HCT116 (cell line): Measurements from ENCODE around the gene LCOR. TPM values are rescaled to one million over a fixed set of nuclear protein-coding genes. Genes with fewer than 3 reads are reported as not detected.

ENCODE experiments used
- ATAC-seq: fragments of 200-7000 bp; cut with Tn5 transposase; 2 replicates; pipeline ENCODE4 v1.9.1; 2020; ENCODE audit warnings: mild to moderate bottlenecking, moderate library complexity
- BruUV-seq: library from RNA; stranded (reverse); fragments of 400-500 nt; replicated peaks from 2 replicates; lab custom pipeline; 2021; lab: Mats Ljungman, UMichigan
- CTCF ChIA-PET: fragments of 300-600 bp; sonication (Branson Sonifier 250); formaldehyde crosslinking; loops from one replicate; lab custom pipeline; 2021; ENCODE audit warnings: antibody characterized with exemption; lab: Charles Lee
- POLR2A ChIA-PET: fragments of 300-600, 350-600 bp; sonication (Branson Sonifier 250); formaldehyde crosslinking; loops from one replicate; lab custom pipeline; 2021; ENCODE audit warnings: antibody characterized with exemption; lab: Charles Lee
- RAD21 ChIA-PET, 2 experiments: fragments of 300-600 bp; sonication (Branson Sonifier 250); formaldehyde crosslinking; loops; one replicate each; lab custom pipeline; 2023; ENCODE audit warnings: low total read pairs in 2 of 2; ENCODE audit not compliant: uncharacterized antibody in 2 of 2, unreplicated experiment in 2 of 2, low non-redundant PET in 1 of 2; lab: Charles Lee
- DNase-seq: peaks from one replicate; pipeline ENCODE4 v3.0.0-alpha.2; 2010; ENCODE audit warnings: low read depth, low spot score
- H2AFZ ChIP-seq: fragments of 200-600 bp; shearing (Covaris generic), sonication (generic); 2 replicates; pipeline ENCODE4 v1.6.1; 2017; ENCODE audit warnings: low read depth, mixed run types, mixed read lengths, antibody characterized with exemption, low read length; ENCODE audit not compliant: poor library complexity, severe bottlenecking
- H3K27ac ChIP-seq: 2 replicates; pipeline ENCODE4 v1.5.1; 2012; ENCODE audit warnings: low read depth, low read length
- H3K27me3 ChIP-seq: fragments of 200-600 bp; sonication (generic); 2 replicates; pipeline ENCODE4 v1.6.1; 2016; ENCODE audit warnings: mixed run types, low read length, mixed read lengths; ENCODE audit not compliant: insufficient read depth
- H3K36me3 ChIP-seq, 2 experiments: fragments of 200-500 bp in 1 of 2; fragments of 200-600 bp in 1 of 2; sonication (Bioruptor generic) in 1 of 2; sonication (generic) in 1 of 2; 2 replicates each; pipeline versions ENCODE4 v1.5.1 to v1.6.1; 2014 to 2016; ENCODE audit warnings: low read length in 2 of 2, inconsistent platforms in 1 of 2, mixed read lengths in 1 of 2, mixed run types in 1 of 2; ENCODE audit not compliant: insufficient read depth in 2 of 2, control insufficient read depth in 1 of 2
- H3K4me1 ChIP-seq, 2 experiments: fragments of 200-600 bp in 1 of 2; sonication (generic) in 1 of 2; 2 replicates each; pipeline versions ENCODE4 v1.5.1 to v1.6.1; 2012 to 2017; ENCODE audit warnings: low read length in 2 of 2, inconsistent platforms in 1 of 2, mild to moderate bottlenecking in 1 of 2, mixed read lengths in 1 of 2, mixed run types in 1 of 2, moderate library complexity in 1 of 2; ENCODE audit not compliant: insufficient read depth in 2 of 2, control insufficient read depth in 1 of 2
- H3K4me2 ChIP-seq: fragments of 200-600 bp; sonication (generic); 2 replicates; pipeline ENCODE4 v1.6.1; 2017; ENCODE audit warnings: mixed run types, low read length, mixed read lengths
- H3K4me3 ChIP-seq, 2 experiments: fragments of 200-600 bp in 1 of 2; sonication (generic) in 1 of 2; replicated peaks in 1 of 2; 2 replicates each; pipeline ENCODE4 v1.5.1; 2011 to 2016; ENCODE audit warnings: low read length in 2 of 2, control low read depth in 1 of 2, low read depth in 1 of 2, mild to moderate bottlenecking in 1 of 2, mixed read lengths in 1 of 2, mixed run types in 1 of 2
- H3K79me2 ChIP-seq: fragments of 200-600 bp; sonication (generic); 2 replicates; pipeline ENCODE4 v1.6.1; 2017; ENCODE audit warnings: mild to moderate bottlenecking, mixed run types, low read length, moderate library complexity, mixed read lengths; ENCODE audit not compliant: insufficient read depth
- H3K9ac ChIP-seq: fragments of 200-600 bp; sonication (generic); 2 replicates; pipeline ENCODE4 v1.6.1; 2016; ENCODE audit warnings: low read length, mixed read lengths
- H3K9me2 ChIP-seq: fragments of 200-600 bp; sonication (generic), shearing (Covaris generic); 2 replicates; pipeline ENCODE4 v1.6.1; 2017; ENCODE audit warnings: mixed run types, mild to moderate bottlenecking, moderate library complexity; ENCODE audit not compliant: insufficient read depth
- H3K9me3 ChIP-seq, 2 experiments: fragments of 200-500 bp in 1 of 2; fragments of 200-600 bp in 1 of 2; sonication (Bioruptor generic) in 1 of 2; sonication (generic) in 1 of 2; 2 replicates each; pipeline ENCODE4 v1.6.1; 2014 to 2017; ENCODE audit warnings: low read length in 2 of 2, mixed read lengths in 2 of 2, inconsistent platforms in 1 of 2, low read depth in 1 of 2, mild to moderate bottlenecking in 1 of 2, mixed run types in 1 of 2, moderate library complexity in 1 of 2; ENCODE audit not compliant: control insufficient read depth in 1 of 2, insufficient read depth in 1 of 2
- H4K20me1 ChIP-seq: fragments of 200-600 bp; sonication (generic), shearing (Covaris generic); 2 replicates; pipeline ENCODE4 v1.6.1; 2017; ENCODE audit warnings: mixed run types, mild to moderate bottlenecking, moderate library complexity; ENCODE audit not compliant: insufficient read depth
- CEBPB ChIP-seq: IDR thresholded peaks from 2 replicates; pipeline ENCODE4 v1.6.1; 2012; ENCODE audit warnings: low read depth
- ELF1 ChIP-seq: IDR thresholded peaks from 2 replicates; pipeline ENCODE4 v1.6.1; 2012; ENCODE audit warnings: low read depth, borderline replicate concordance
- EZH2 ChIP-seq: fragments of 200-600 bp; sonication (generic); IDR thresholded peaks from 2 replicates; pipeline ENCODE4 v1.6.1; 2017; ENCODE audit warnings: antibody characterized with exemption, mixed run types
- EZH2phosphoT487 ChIP-seq: fragments of 200-600 bp; IDR thresholded peaks from 2 replicates; pipeline ENCODE4 v1.6.1; 2018; ENCODE audit warnings: antibody characterized with exemption, borderline replicate concordance
- FOSL1 ChIP-seq: IDR thresholded peaks from 2 replicates; pipeline ENCODE4 v1.6.1; 2012; ENCODE audit warnings: low read depth
- POLR2A ChIP-seq: IDR thresholded peaks from 2 replicates; pipeline ENCODE4 v1.7.0; 2011; ENCODE audit warnings: borderline replicate concordance; ENCODE audit not compliant: insufficient read depth, insufficient read length; ENCODE audit errors: extremely low read depth
- RAD21 ChIP-seq: IDR thresholded peaks from 2 replicates; pipeline ENCODE4 v1.6.1; 2012; ENCODE audit warnings: low read depth, mild to moderate bottlenecking
- TCF7L2 ChIP-seq: IDR thresholded peaks from 2 replicates; pipeline ENCODE4 v1.7.0; 2011; ENCODE audit warnings: borderline replicate concordance, inconsistent platforms; ENCODE audit not compliant: insufficient read depth, insufficient read length; ENCODE audit errors: extremely low read depth
- ZFX ChIP-seq: fragments of 450-650 bp; IDR thresholded peaks from 2 replicates; pipeline ENCODE4 v1.6.1; 2017
- intact Hi-C: fragments of 100-400 bp; cut with micrococcal nuclease; formaldehyde crosslinking; loops from 2 replicates; pipeline ENCODE4 v1.10.0; 2022
- total RNA-seq: library from RNA; stranded (reverse); gene quantifications from one replicate; pipeline ENCODE4 v1.2.1, GENCODE V29; 2021; ENCODE audit not compliant: unreplicated experiment
- TF ChIP-seq, protein P1 (sequence below), 3 experiments: fragments of 200-600 bp in 1 of 3; sonication (generic) in 1 of 3; IDR thresholded peaks in 2 of 3; conservative IDR thresholded peaks in 1 of 3; 2 replicates each; pipeline ENCODE4 v1.5.1; 2012 to 2017; ENCODE audit warnings: low read depth in 2 of 3, low read length in 2 of 3, antibody characterized with exemption in 1 of 3, borderline replicate concordance in 1 of 3, control low read depth in 1 of 3, mild to moderate bottlenecking in 1 of 3, mixed read lengths in 1 of 3, mixed run types in 1 of 3, moderate library complexity in 1 of 3; ENCODE audit not compliant: insufficient read depth in 1 of 3
- TF ChIP-seq, protein P2 (sequence below): IDR thresholded peaks from 2 replicates; pipeline ENCODE4 v1.6.1; 2012
- TF ChIP-seq, protein P3 (sequence below): IDR thresholded peaks from 2 replicates; pipeline ENCODE4 v1.6.1; 2012; ENCODE audit warnings: low read depth

LCOR gene
- total RNA-seq, 1 experiment from 2014 or later, result 59.9 TPM

DNA sequence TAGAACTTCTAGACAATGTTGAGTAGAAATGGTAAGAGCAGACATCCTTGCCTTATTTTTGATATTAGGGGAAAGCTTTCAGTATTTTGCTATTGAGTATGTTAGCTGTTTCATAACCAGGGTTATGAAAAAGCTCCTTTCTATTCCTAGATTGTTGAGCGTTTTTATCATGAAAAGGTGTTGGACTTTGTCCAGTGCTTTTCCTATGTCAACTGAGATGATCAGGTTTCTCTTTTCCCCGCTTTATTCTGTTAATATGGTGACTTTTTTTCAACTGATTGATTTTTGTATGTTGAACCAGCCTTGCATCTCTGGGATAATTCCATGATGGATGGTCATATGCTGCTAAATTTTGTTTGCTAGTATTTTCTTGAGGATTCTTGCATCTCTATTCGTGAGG lies 58.5 kb downstream of the LCOR start:
- TF ChIP-seq, protein P1, sequence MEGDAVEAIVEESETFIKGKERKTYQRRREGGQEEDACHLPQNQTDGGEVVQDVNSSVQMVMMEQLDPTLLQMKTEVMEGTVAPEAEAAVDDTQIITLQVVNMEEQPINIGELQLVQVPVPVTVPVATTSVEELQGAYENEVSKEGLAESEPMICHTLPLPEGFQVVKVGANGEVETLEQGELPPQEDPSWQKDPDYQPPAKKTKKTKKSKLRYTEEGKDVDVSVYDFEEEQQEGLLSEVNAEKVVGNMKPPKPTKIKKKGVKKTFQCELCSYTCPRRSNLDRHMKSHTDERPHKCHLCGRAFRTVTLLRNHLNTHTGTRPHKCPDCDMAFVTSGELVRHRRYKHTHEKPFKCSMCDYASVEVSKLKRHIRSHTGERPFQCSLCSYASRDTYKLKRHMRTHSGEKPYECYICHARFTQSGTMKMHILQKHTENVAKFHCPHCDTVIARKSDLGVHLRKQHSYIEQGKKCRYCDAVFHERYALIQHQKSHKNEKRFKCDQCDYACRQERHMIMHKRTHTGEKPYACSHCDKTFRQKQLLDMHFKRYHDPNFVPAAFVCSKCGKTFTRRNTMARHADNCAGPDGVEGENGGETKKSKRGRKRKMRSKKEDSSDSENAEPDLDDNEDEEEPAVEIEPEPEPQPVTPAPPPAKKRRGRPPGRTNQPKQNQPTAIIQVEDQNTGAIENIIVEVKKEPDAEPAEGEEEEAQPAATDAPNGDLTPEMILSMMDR (IDR thresholded peaks at IDR 0.05 in 2 of 3, conservative IDR thresholded peaks at IDR 0.05 in 1 of 3; ENCODE audit: borderline replicate concordance in 1 of 3, insufficient read depth in 1 of 3, low read depth in 2 of 3, low read length in 2 of 3), result no peak
- POLR2A ChIA-PET, result no interaction called here
- CTCF ChIA-PET, result no interaction called here
- H4K20me1 ChIP-seq, result no peaks in the 10 kb centered on the region
- no peaks in the 10 kb centered on the region for H3K9me2 ChIP-seq
- DNase-seq, result no peak
- peaks cover 0 to 2% of the 10 kb centered on the region in 2 experiments; a peak in 1 of 4 replicates for H3K4me1 ChIP-seq
- ATAC-seq, result no peak
- H3K36me3 ChIP-seq, result no peaks in the 10 kb centered on the region; a peak in 1 of 4 replicates
- H3K4me3 ChIP-seq, result no peak overlapping the region
- H3K4me2 ChIP-seq, result no peak overlapping the region
- H2AFZ ChIP-seq, result no peak overlapping the region
- no peak overlapping the region for H3K27ac ChIP-seq
- RAD21 ChIA-PET, result no interaction called here
- H3K9me3 ChIP-seq, result no peaks in the 10 kb centered on the region
- peaks cover 76% of the 10 kb centered on the region for H3K79me2 ChIP-seq
- BruUV-seq, result no TSS peak
- no peak overlapping the region for H3K9ac ChIP-seq
- intact Hi-C loops, result no loop called here
- no peaks in the 10 kb centered on the region for H3K27me3 ChIP-seq

DNA sequence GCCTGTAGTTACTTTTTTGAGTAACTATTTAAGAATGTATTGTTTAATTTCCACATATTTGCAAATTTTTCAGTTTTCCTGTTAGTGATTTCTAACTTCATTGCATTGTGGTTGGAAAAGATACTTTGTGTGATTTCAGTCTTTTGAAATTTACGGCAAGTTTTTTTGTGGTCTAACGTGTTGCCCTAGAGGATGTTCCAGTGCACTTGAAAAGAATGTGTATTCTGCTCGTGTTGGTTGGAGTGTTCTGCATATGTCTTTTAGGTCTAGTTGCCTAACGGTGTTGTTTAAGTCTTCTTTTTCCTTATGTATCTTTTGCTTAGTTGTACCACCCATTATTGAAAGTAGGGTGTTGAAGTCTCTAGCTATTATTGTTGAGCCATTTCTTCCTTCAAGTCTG lies 59.7 kb downstream of the LCOR start:
- H3K27ac ChIP-seq, result no peak overlapping the region
- no peaks in the 10 kb centered on the region for H4K20me1 ChIP-seq
- no peaks in the 10 kb centered on the region for H3K27me3 ChIP-seq
- H3K36me3 ChIP-seq, result no peaks in the 10 kb centered on the region; a peak in 1 of 4 replicates
- no peaks in the 10 kb centered on the region for H3K9me3 ChIP-seq
- H3K4me1 ChIP-seq, result peaks cover 0 to 2% of the 10 kb centered on the region in 2 experiments; a peak in 1 of 4 replicates
- H3K9me2 ChIP-seq, result no peaks in the 10 kb centered on the region
- peaks cover 72% of the 10 kb centered on the region for H3K79me2 ChIP-seq
- H3K4me3 ChIP-seq, result no peak overlapping the region
- intact Hi-C loops, result no loop called here
- no peak overlapping the region for H3K4me2 ChIP-seq
- BruUV-seq, result no TSS peak
- CTCF ChIA-PET, result no interaction called here
- RAD21 ChIA-PET, result no interaction called here
- POLR2A ChIA-PET, result no interaction called here
- DNase-seq (no peak), ATAC-seq (no peak)
- H3K9ac ChIP-seq, result no peak overlapping the region
- no peak overlapping the region for H2AFZ ChIP-seq
- TF ChIP-seq ZFX (no peak), EZH2phosphoT487 (no peak), RAD21 (no peak), FOSL1 (no peak), TCF7L2 (no peak), POLR2A (no peak), CEBPB (no peak), ELF1 (no peak), EZH2 (no peak)
- TF ChIP-seq, protein P2, sequence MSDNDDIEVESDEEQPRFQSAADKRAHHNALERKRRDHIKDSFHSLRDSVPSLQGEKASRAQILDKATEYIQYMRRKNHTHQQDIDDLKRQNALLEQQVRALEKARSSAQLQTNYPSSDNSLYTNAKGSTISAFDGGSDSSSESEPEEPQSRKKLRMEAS, result no peak
- TF ChIP-seq, protein P1 (IDR thresholded peaks at IDR 0.05 in 2 of 3, conservative IDR thresholded peaks at IDR 0.05 in 1 of 3; ENCODE audit: borderline replicate concordance in 1 of 3, insufficient read depth in 1 of 3, low read depth in 2 of 3, low read length in 2 of 3), result no peak
- TF ChIP-seq, protein P3, sequence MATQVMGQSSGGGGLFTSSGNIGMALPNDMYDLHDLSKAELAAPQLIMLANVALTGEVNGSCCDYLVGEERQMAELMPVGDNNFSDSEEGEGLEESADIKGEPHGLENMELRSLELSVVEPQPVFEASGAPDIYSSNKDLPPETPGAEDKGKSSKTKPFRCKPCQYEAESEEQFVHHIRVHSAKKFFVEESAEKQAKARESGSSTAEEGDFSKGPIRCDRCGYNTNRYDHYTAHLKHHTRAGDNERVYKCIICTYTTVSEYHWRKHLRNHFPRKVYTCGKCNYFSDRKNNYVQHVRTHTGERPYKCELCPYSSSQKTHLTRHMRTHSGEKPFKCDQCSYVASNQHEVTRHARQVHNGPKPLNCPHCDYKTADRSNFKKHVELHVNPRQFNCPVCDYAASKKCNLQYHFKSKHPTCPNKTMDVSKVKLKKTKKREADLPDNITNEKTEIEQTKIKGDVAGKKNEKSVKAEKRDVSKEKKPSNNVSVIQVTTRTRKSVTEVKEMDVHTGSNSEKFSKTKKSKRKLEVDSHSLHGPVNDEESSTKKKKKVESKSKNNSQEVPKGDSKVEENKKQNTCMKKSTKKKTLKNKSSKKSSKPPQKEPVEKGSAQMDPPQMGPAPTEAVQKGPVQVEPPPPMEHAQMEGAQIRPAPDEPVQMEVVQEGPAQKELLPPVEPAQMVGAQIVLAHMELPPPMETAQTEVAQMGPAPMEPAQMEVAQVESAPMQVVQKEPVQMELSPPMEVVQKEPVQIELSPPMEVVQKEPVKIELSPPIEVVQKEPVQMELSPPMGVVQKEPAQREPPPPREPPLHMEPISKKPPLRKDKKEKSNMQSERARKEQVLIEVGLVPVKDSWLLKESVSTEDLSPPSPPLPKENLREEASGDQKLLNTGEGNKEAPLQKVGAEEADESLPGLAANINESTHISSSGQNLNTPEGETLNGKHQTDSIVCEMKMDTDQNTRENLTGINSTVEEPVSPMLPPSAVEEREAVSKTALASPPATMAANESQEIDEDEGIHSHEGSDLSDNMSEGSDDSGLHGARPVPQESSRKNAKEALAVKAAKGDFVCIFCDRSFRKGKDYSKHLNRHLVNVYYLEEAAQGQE, result no peak
